ENCODE results near the gene CWC22. TPM values are rescaled to one million over a fixed set of nuclear protein-coding genes. Genes with fewer than 3 reads are reported as not detected.

The CWC22 gene
- total and polyA plus RNA-seq, 4 experiments from 2014 or later: 18.1 to 31.1 (median 28.2) TPM

GRCh38 chr2:179917272-179917671 is 89.8 kb downstream of the CWC22 start:
- H3K27me3 Mint-ChIP-seq: no peaks in the 10 kb centered on the region
- H3K36me3 Mint-ChIP-seq: peaks cover 0 to 6% of the 10 kb centered on the region in 2 donors
- CTCF ChIA-PET (ENCODE audit: partially characterized antibody): no interaction called here
- intact Hi-C loops (cut with micrococcal nuclease): no loop called here
- no peak overlapping the region for H3K4me3 ChIP-seq (ENCODE audit: low read length in 2 of 2)
- H3K27ac Mint-ChIP-seq: no peak overlapping the region
- H3K4me1 Mint-ChIP-seq: no peaks in the 10 kb centered on the region
- H3K27me3 ChIP-seq (ENCODE audit: insufficient read depth, low read length): no peaks in the 10 kb centered on the region
- H3K36me3 ChIP-seq (ENCODE audit: insufficient read depth, low read length): no peaks in the 10 kb centered on the region
- POLR2A ChIA-PET (ENCODE audit: partially characterized antibody): no interaction called here
- peaks cover 0 to 3% (median 0%) of the 10 kb centered on the region in 8 donors for H3K9me3 Mint-ChIP-seq
- no peaks in the 10 kb centered on the region for H3K9me3 ChIP-seq (ENCODE audit: control insufficient read depth in 1 of 2, low read length in 2 of 2)
- H3K4me3 Mint-ChIP-seq: no peak overlapping the region
- DNase-seq: no peak
- no peak overlapping the region for H3K27ac ChIP-seq (ENCODE audit: low read depth, low read length)
- no peaks in the 10 kb centered on the region for H3K4me1 ChIP-seq (ENCODE audit: insufficient read depth, low read length)

GRCh38 chr2:179915395-179915992 is 91.6 kb downstream of the CWC22 start:
- H3K4me1 Mint-ChIP-seq: no peaks in the 10 kb centered on the region
- POLR2A ChIA-PET (ENCODE audit: partially characterized antibody): no interaction called here

GRCh38 chr2:179913809-179914208 is 93.3 kb downstream of the CWC22 start:
- Histone ChIP-seq H3K4me1 (ENCODE audit: insufficient read depth, low read length) (no peaks in the 10 kb centered on the region), H3K27me3 (ENCODE audit: insufficient read depth, low read length) (no peaks in the 10 kb centered on the region), H3K27ac (ENCODE audit: low read depth, low read length) (no peak overlapping the region), H3K9me3 (ENCODE audit: control insufficient read depth in 1 of 2, low read length in 2 of 2) (no peaks in the 10 kb centered on the region), H3K4me3 (ENCODE audit: low read length in 2 of 2) (no peak overlapping the region), H3K36me3 (ENCODE audit: insufficient read depth, low read length) (no peaks in the 10 kb centered on the region)
- no peak for DNase-seq
- Mint-ChIP-seq H3K27ac (no peak overlapping the region), H3K27me3 (peaks cover 0 to 2% of the 10 kb centered on the region in 2 donors), H3K36me3 (peaks cover 0 to under 1% of the 10 kb centered on the region in 2 donors), H3K4me1 (no peaks in the 10 kb centered on the region), H3K4me3 (no peak overlapping the region), H3K9me3 (no peaks in the 10 kb centered on the region)
- intact Hi-C loops (cut with micrococcal nuclease): no loop called here
- ChIA-PET POLR2A (ENCODE audit: partially characterized antibody) (no interaction called here), CTCF (ENCODE audit: partially characterized antibody) (no interaction called here)

More at GRCh38 chr2:179915395-179915992, 91.6 kb downstream of the CWC22 start:
- no peak overlapping the region for H3K27ac ChIP-seq (ENCODE audit: low read depth, low read length)
- Mint-ChIP-seq H3K36me3 (peaks cover 0 to 6% of the 10 kb centered on the region in 2 donors), H3K27ac (no peak overlapping the region), H3K27me3 (no peaks in the 10 kb centered on the region), H3K4me3 (no peak overlapping the region), H3K9me3 (peaks cover 0 to 3% (median 0%) of the 10 kb centered on the region in 8 donors)
- intact Hi-C loops (cut with micrococcal nuclease): no loop called here
- no peaks in the 10 kb centered on the region for H3K36me3 ChIP-seq (ENCODE audit: insufficient read depth, low read length)
- H3K4me3 ChIP-seq (ENCODE audit: low read length in 2 of 2): no peak overlapping the region
- H3K27me3 ChIP-seq (ENCODE audit: insufficient read depth, low read length): no peaks in the 10 kb centered on the region
- CTCF ChIA-PET (ENCODE audit: partially characterized antibody): no interaction called here
- no peak for DNase-seq
- no peaks in the 10 kb centered on the region for H3K9me3 ChIP-seq (ENCODE audit: control insufficient read depth in 1 of 2, low read length in 2 of 2)
- no peaks in the 10 kb centered on the region for H3K4me1 ChIP-seq (ENCODE audit: insufficient read depth, low read length)

- intact Hi-C loops (cut with micrococcal nuclease): no loop called here
- Mint-ChIP-seq H3K27ac (no peak overlapping the region), H3K4me1 (no peaks in the 10 kb centered on the region), H3K36me3 (no peaks in the 10 kb centered on the region), H3K9me3 (peaks cover 0 to 5% (median 0%) of the 10 kb centered on the region in 8 donors), H3K4me3 (no peak overlapping the region), H3K27me3 (peaks cover 2 to 3% of the 10 kb centered on the region in 2 donors)
- H3K27me3 ChIP-seq (ENCODE audit: insufficient read depth, low read length): no peaks in the 10 kb centered on the region
- ChIA-PET CTCF (ENCODE audit: partially characterized antibody) (no interaction called here), POLR2A (ENCODE audit: partially characterized antibody) (no interaction called here)
- DNase-seq: no peak
- H3K9me3 ChIP-seq (ENCODE audit: control insufficient read depth in 1 of 2, low read length in 2 of 2): no peaks in the 10 kb centered on the region
- H3K27ac ChIP-seq (ENCODE audit: low read depth, low read length): no peak overlapping the region
- no peak overlapping the region for H3K4me3 ChIP-seq (ENCODE audit: low read length in 2 of 2)
- no peaks in the 10 kb centered on the region for H3K4me1 ChIP-seq (ENCODE audit: insufficient read depth, low read length)
- no peaks in the 10 kb centered on the region for H3K36me3 ChIP-seq (ENCODE audit: insufficient read depth, low read length)
Observed at GRCh38 chr2:179911569-179911968, 95.5 kb downstream of the CWC22 start.

- ChIA-PET POLR2A (ENCODE audit: partially characterized antibody) (no interaction called here), CTCF (ENCODE audit: partially characterized antibody) (no interaction called here)
- H3K4me3 ChIP-seq (ENCODE audit: low read length in 2 of 2): no peak overlapping the region
Observed at GRCh38 chr2:179910735-179911113, 96.4 kb downstream of the CWC22 start.

GRCh38 chr2:179909845-179910734 is 97.0 kb downstream of the CWC22 start:
- Mint-ChIP-seq H3K27ac (no peak overlapping the region), H3K9me3 (peaks cover 0 to 5% (median 0%) of the 10 kb centered on the region in 8 donors), H3K27me3 (peaks cover 2 to 3% of the 10 kb centered on the region in 2 donors), H3K4me1 (no peaks in the 10 kb centered on the region), H3K4me3 (no peak overlapping the region), H3K36me3 (no peaks in the 10 kb centered on the region)
- H3K27me3 ChIP-seq (ENCODE audit: insufficient read depth, low read length): no peaks in the 10 kb centered on the region
- H3K27ac ChIP-seq (ENCODE audit: low read depth, low read length): no peak overlapping the region
- POLR2A ChIA-PET (ENCODE audit: partially characterized antibody): no interaction called here
- H3K9me3 ChIP-seq (ENCODE audit: control insufficient read depth in 1 of 2, low read length in 2 of 2): no peaks in the 10 kb centered on the region
- no peaks in the 10 kb centered on the region for H3K36me3 ChIP-seq (ENCODE audit: insufficient read depth, low read length)
- CTCF ChIA-PET (ENCODE audit: partially characterized antibody): no interaction called here
- H3K4me3 ChIP-seq (ENCODE audit: low read length in 2 of 2): no peak overlapping the region
- intact Hi-C loops (cut with micrococcal nuclease): no loop called here
- no peaks in the 10 kb centered on the region for H3K4me1 ChIP-seq (ENCODE audit: insufficient read depth, low read length)
- no peak for DNase-seq

More at GRCh38 chr2:179910735-179911113, 96.4 kb downstream of the CWC22 start:
- H3K36me3 ChIP-seq (ENCODE audit: insufficient read depth, low read length): no peaks in the 10 kb centered on the region
- no peak for DNase-seq
- Mint-ChIP-seq H3K27me3 (peaks cover 2 to 3% of the 10 kb centered on the region in 2 donors), H3K4me3 (no peak overlapping the region), H3K27ac (no peak overlapping the region), H3K9me3 (peaks cover 0 to 5% (median 0%) of the 10 kb centered on the region in 8 donors), H3K4me1 (no peaks in the 10 kb centered on the region), H3K36me3 (no peaks in the 10 kb centered on the region)
- no peaks in the 10 kb centered on the region for H3K27me3 ChIP-seq (ENCODE audit: insufficient read depth, low read length)
- no peak overlapping the region for H3K27ac ChIP-seq (ENCODE audit: low read depth, low read length)
- H3K9me3 ChIP-seq (ENCODE audit: control insufficient read depth in 1 of 2, low read length in 2 of 2): no peaks in the 10 kb centered on the region
- intact Hi-C loops (cut with micrococcal nuclease): no loop called here
- no peaks in the 10 kb centered on the region for H3K4me1 ChIP-seq (ENCODE audit: insufficient read depth, low read length)

- Mint-ChIP-seq H3K27me3 (peaks cover 0 to 1% of the 10 kb centered on the region in 2 donors), H3K4me3 (no peak overlapping the region), H3K9me3 (peaks cover 0 to 6% (median 4%) of the 10 kb centered on the region in 8 donors), H3K27ac (no peak overlapping the region), H3K4me1 (no peaks in the 10 kb centered on the region), H3K36me3 (no peaks in the 10 kb centered on the region)
- DNase-seq: no peak
- no peaks in the 10 kb centered on the region for H3K36me3 ChIP-seq (ENCODE audit: insufficient read depth, low read length)
- no peaks in the 10 kb centered on the region for H3K4me1 ChIP-seq (ENCODE audit: insufficient read depth, low read length)
- no peak overlapping the region for H3K27ac ChIP-seq (ENCODE audit: low read depth, low read length)
- ChIA-PET CTCF (ENCODE audit: partially characterized antibody) (no interaction called here), POLR2A (ENCODE audit: partially characterized antibody) (no interaction called here)
- H3K9me3 ChIP-seq (ENCODE audit: control insufficient read depth in 1 of 2, low read length in 2 of 2): no peaks in the 10 kb centered on the region
- intact Hi-C loops (cut with micrococcal nuclease): no loop called here
- H3K27me3 ChIP-seq (ENCODE audit: insufficient read depth, low read length): no peaks in the 10 kb centered on the region
- no peak overlapping the region for H3K4me3 ChIP-seq (ENCODE audit: low read length in 2 of 2)
Observed at GRCh38 chr2:179900655-179901054, 106.4 kb downstream of the CWC22 start.
